ENCODE data around the gene HRCT1. TPM values are rescaled to one million over a fixed set of nuclear protein-coding genes. Genes with fewer than 3 reads are reported as not detected.

Gene HRCT1
- total RNA-seq, 1 experiment from 2014 or later, result 6.0 TPM

- H3K9me3 Mint-ChIP-seq (ENCODE audit: unreplicated experiment), result no peaks in the 10 kb centered on the region
- POLR2A ChIA-PET, result interaction anchor here (0.7 to 0.8 kb wide), 2 partner anchors 8 to 92 kb away, joined by 3 read pairs; no protein-coding TSS in a partner anchor
- DNase-seq (ENCODE audit: unreplicated experiment), result no peak
- BruUV-seq (replicated peaks), result no TSS peak
- no peak overlapping the region for H3K4me3 Mint-ChIP-seq (ENCODE audit: unreplicated experiment)
- no peaks in the 10 kb centered on the region for H3K4me1 Mint-ChIP-seq (ENCODE audit: insufficient read depth, unreplicated experiment)
- no peaks in the 10 kb centered on the region for H3K27me3 Mint-ChIP-seq (ENCODE audit: insufficient read depth, unreplicated experiment)
- no peak overlapping the region for H3K27ac Mint-ChIP-seq (ENCODE audit: low read depth, unreplicated experiment)
- intact Hi-C loops (cut with micrococcal nuclease), result no loop called here
- no peak for TF ChIP-seq CTCF (IDR thresholded peaks at IDR 0.05; ENCODE audit: unreplicated experiment)
- H3K36me3 Mint-ChIP-seq (ENCODE audit: insufficient read depth, unreplicated experiment), result no peaks in the 10 kb centered on the region
- CTCF ChIA-PET, result interaction anchor here (0.6 to 1.8 kb wide), 5 partner anchors 15 to 111 kb away, joined by 3 to 4 read pairs (median 3); no protein-coding TSS in a partner anchor
These were observed 7.0 kb upstream of the HRCT1 start for GRCh38 chr9:35899021-35899420.

GRCh38 chr9:35903049-35903448 is 3.0 kb upstream of the HRCT1 start:
- POLR2A ChIA-PET, result interaction anchor here (0.6 to 1.7 kb wide), 9 partner anchors 8 to 120 kb away, joined by 3 to 16 read pairs (median 3); partner anchors contain the start of gene HINT2
- DNase-seq (ENCODE audit: unreplicated experiment), result peak; percentile 76
- H3K27ac Mint-ChIP-seq (ENCODE audit: low read depth, unreplicated experiment), result no peak overlapping the region
- no peaks in the 10 kb centered on the region for H3K9me3 Mint-ChIP-seq (ENCODE audit: unreplicated experiment)
- H3K4me1 Mint-ChIP-seq (ENCODE audit: insufficient read depth, unreplicated experiment), result peaks cover 25% of the 10 kb centered on the region
- peak; percentile 60 for TF ChIP-seq CTCF (IDR thresholded peaks at IDR 0.05; ENCODE audit: unreplicated experiment)
- CTCF ChIA-PET, result interaction anchor here (0.6 to 7.8 kb wide), 26 partner anchors 8 to 237 kb away, joined by 3 to 88 read pairs (median 4); partner anchors contain the start of gene HINT2
- H3K36me3 Mint-ChIP-seq (ENCODE audit: insufficient read depth, unreplicated experiment), result no peaks in the 10 kb centered on the region
- BruUV-seq (replicated peaks), result no TSS peak
- intact Hi-C loops (cut with micrococcal nuclease), result loop anchor here (1.0 to 10.0 kb wide), 5 partner anchors 8 to 248 kb away; partner anchors contain the start of genes CCDC107, RMRP and SIT1
- no peaks in the 10 kb centered on the region for H3K27me3 Mint-ChIP-seq (ENCODE audit: insufficient read depth, unreplicated experiment)
- no peak overlapping the region for H3K4me3 Mint-ChIP-seq (ENCODE audit: unreplicated experiment)

GRCh38 chr9:35904338-35904737 is 1.7 kb upstream of the HRCT1 start:
- TF ChIP-seq CTCF (IDR thresholded peaks at IDR 0.05; ENCODE audit: unreplicated experiment), result no peak
- POLR2A ChIA-PET, result interaction anchor here (1.2 to 4.8 kb wide), 2 partner anchors 41 to 119 kb away, joined by 3 to 52 read pairs; no protein-coding TSS in a partner anchor
- intact Hi-C loops (cut with micrococcal nuclease), result loop anchor here (10.0 kb wide), 1 partner anchor 250 kb away; the partner anchor contains the start of genes CCDC107, RMRP and SIT1
- H3K27me3 Mint-ChIP-seq (ENCODE audit: insufficient read depth, unreplicated experiment), result no peaks in the 10 kb centered on the region
- H3K9me3 Mint-ChIP-seq (ENCODE audit: unreplicated experiment), result no peaks in the 10 kb centered on the region
- BruUV-seq (replicated peaks), result no TSS peak
- no peak overlapping the region for H3K4me3 Mint-ChIP-seq (ENCODE audit: unreplicated experiment)
- no peak overlapping the region for H3K27ac Mint-ChIP-seq (ENCODE audit: low read depth, unreplicated experiment)
- H3K4me1 Mint-ChIP-seq (ENCODE audit: insufficient read depth, unreplicated experiment), result peaks cover 37% of the 10 kb centered on the region
- no peak for DNase-seq (ENCODE audit: unreplicated experiment)
- CTCF ChIA-PET, result interaction anchor here (0.6 to 7.8 kb wide), 8 partner anchors 20 to 167 kb away, joined by 3 to 88 read pairs (median 4); no protein-coding TSS in a partner anchor
- no peaks in the 10 kb centered on the region for H3K36me3 Mint-ChIP-seq (ENCODE audit: insufficient read depth, unreplicated experiment)

- H3K9me3 Mint-ChIP-seq (ENCODE audit: unreplicated experiment), result no peaks in the 10 kb centered on the region
- POLR2A ChIA-PET, result interaction anchor here (0.6 to 4.8 kb wide), 16 partner anchors 8 to 809 kb away, joined by 3 to 55 read pairs (median 5); partner anchors contain the start of genes CCDC107, CREB3, GBA2 and HINT2
- no peaks in the 10 kb centered on the region for H3K27me3 Mint-ChIP-seq (ENCODE audit: insufficient read depth, unreplicated experiment)
- H3K27ac Mint-ChIP-seq (ENCODE audit: low read depth, unreplicated experiment), result peak overlapping the region; percentile 76
- H3K4me3 Mint-ChIP-seq (ENCODE audit: unreplicated experiment), result peak overlapping the region; percentile 78
- H3K36me3 Mint-ChIP-seq (ENCODE audit: insufficient read depth, unreplicated experiment), result no peaks in the 10 kb centered on the region
- CTCF ChIA-PET, result interaction anchor here (0.6 to 7.8 kb wide), 10 partner anchors 8 to 286 kb away, joined by 3 to 88 read pairs (median 4); no protein-coding TSS in a partner anchor
- BruUV-seq (replicated peaks), result no TSS peak
- no peak for TF ChIP-seq CTCF (IDR thresholded peaks at IDR 0.05; ENCODE audit: unreplicated experiment)
- DNase-seq (ENCODE audit: unreplicated experiment), result peak; percentile 72
- intact Hi-C loops (cut with micrococcal nuclease), result loop anchor here (10.0 kb wide), 1 partner anchor 250 kb away; the partner anchor contains the start of genes CCDC107, RMRP and SIT1
- H3K4me1 Mint-ChIP-seq (ENCODE audit: insufficient read depth, unreplicated experiment), result peaks cover 38% of the 10 kb centered on the region
These were observed 786 bp upstream of the HRCT1 start for GRCh38 chr9:35905051-35905781.
